Activated CD8-positive, alpha-beta memory T cell treated with anti-CD3 and anti-CD28 coated beads for 1 hour (primary cell): Measurements from ENCODE around the gene SEPTIN12.
"Not testable (repeated sequence)": the region's sequence is repeated elsewhere in the genome, so short reads cannot be mapped to it uniquely, and the experiment has no call there.

Experiments used
- DNase-seq, 2 donors: peaks; one replicate each; pipeline ENCODE4 v3.0.0-alpha.2; 2020; ENCODE audit warnings: low read depth in 1 of 2; ENCODE audit errors: extremely low read depth in 1 of 2

The SEPTIN12 gene

GRCh38 chr16:4760221-4760910 lies 27.8 kb downstream of the SEPTIN12 start:
- DNase-seq = no peak

- no peak for DNase-seq
Observed at GRCh38 chr16:4755687-4756086, 32.5 kb downstream of the SEPTIN12 start.

- no peak for DNase-seq
Observed at GRCh38 chr16:4754865-4755264, 33.3 kb downstream of the SEPTIN12 start.

GRCh38 chr16:4753227-4753626 lies 34.9 kb downstream of the SEPTIN12 start:
- no peak for DNase-seq

- DNase-seq = no peak
Observed at GRCh38 chr16:4752351-4753100, 35.6 kb downstream of the SEPTIN12 start.

GRCh38 chr16:4750896-4751295 lies 37.2 kb downstream of the SEPTIN12 start:
- no peak for DNase-seq

- no peak for DNase-seq
Observed at GRCh38 chr16:4749700-4750257, 38.4 kb downstream of the SEPTIN12 start.

GRCh38 chr16:4748682-4749411 lies 39.3 kb downstream of the SEPTIN12 start:
- no peak for DNase-seq

- no peak for DNase-seq
Observed at GRCh38 chr16:4747906-4748681, 40.1 kb downstream of the SEPTIN12 start.

GRCh38 chr16:4746991-4747574 lies 41.1 kb downstream of the SEPTIN12 start:
- no peak for DNase-seq

GRCh38 chr16:4746215-4746614 lies 41.9 kb downstream of the SEPTIN12 start:
- no peak for DNase-seq

GRCh38 chr16:4745274-4745569 lies 42.9 kb downstream of the SEPTIN12 start:
- no peak for DNase-seq

GRCh38 chr16:4744555-4745273 lies 43.4 kb downstream of the SEPTIN12 start:
- no peak for DNase-seq

GRCh38 chr16:4743226-4743878 lies 44.8 kb downstream of the SEPTIN12 start:
- DNase-seq = no peak

- DNase-seq = not testable (repeated sequence)
Observed at GRCh38 chr16:4738370-4738769, 49.8 kb downstream of the SEPTIN12 start.

GRCh38 chr16:4737545-4737944 lies 50.6 kb downstream of the SEPTIN12 start:
- DNase-seq = no peak

GRCh38 chr16:4736546-4736945 lies 51.6 kb downstream of the SEPTIN12 start:
- DNase-seq = no peak

GRCh38 chr16:4734730-4735535 lies 53.2 kb downstream of the SEPTIN12 start:
- DNase-seq = peak; percentile 81 to 93
